Mesothelial cell of epicardium (in vitro differentiated cells): ENCODE data around the gene LATS2. TPM values are rescaled to one million over a fixed set of nuclear protein-coding genes. Genes with fewer than 3 reads are reported as not detected.
"Not testable (repeated sequence)": the region's sequence is repeated elsewhere in the genome, so short reads cannot be mapped to it uniquely, and the experiment has no call there.

Source experiments
- DNase-seq, 2 experiments: peaks; one replicate each; pipeline ENCODE4 v3.0.0; 2021; ENCODE audit warnings: low spot score in 2 of 2; ENCODE audit not compliant: unreplicated experiment in 2 of 2
- H3K27ac Mint-ChIP-seq: 2 replicates; pipeline ENCODE4 v1.8.0; 2021; ENCODE audit warnings: mixed read lengths
- H3K27me3 Mint-ChIP-seq: 2 replicates; pipeline ENCODE4 v1.8.0; 2021; ENCODE audit warnings: low read depth, mixed read lengths
- H3K36me3 Mint-ChIP-seq: 2 replicates; pipeline ENCODE4 v1.8.0; 2021; ENCODE audit warnings: mixed read lengths
- H3K4me1 Mint-ChIP-seq: 2 replicates; pipeline ENCODE4 v1.8.0; 2021; ENCODE audit warnings: mixed read lengths
- H3K4me3 Mint-ChIP-seq: 2 replicates; pipeline ENCODE4 v1.8.0; 2021; ENCODE audit warnings: mild to moderate bottlenecking, moderate library complexity, mixed read lengths
- H3K9me3 Mint-ChIP-seq: 2 replicates; pipeline ENCODE4 v1.8.0; 2021; ENCODE audit warnings: mixed read lengths
- total RNA-seq: library from RNA; stranded (reverse); gene quantifications from 3 replicates; pipeline ENCODE4 v1.2.1, GENCODE V29; 2021
- TF ChIP-seq, protein P1 (sequence below): fragments of 200-600 bp; sonication (generic); IDR thresholded peaks from one replicate; pipeline ENCODE4 v1.5.0; 2021; ENCODE audit warnings: antibody characterized with exemption; ENCODE audit not compliant: unreplicated experiment

The LATS2 gene
- total RNA-seq, 1 donor from 2014 or later: 30.2 TPM

DNA sequence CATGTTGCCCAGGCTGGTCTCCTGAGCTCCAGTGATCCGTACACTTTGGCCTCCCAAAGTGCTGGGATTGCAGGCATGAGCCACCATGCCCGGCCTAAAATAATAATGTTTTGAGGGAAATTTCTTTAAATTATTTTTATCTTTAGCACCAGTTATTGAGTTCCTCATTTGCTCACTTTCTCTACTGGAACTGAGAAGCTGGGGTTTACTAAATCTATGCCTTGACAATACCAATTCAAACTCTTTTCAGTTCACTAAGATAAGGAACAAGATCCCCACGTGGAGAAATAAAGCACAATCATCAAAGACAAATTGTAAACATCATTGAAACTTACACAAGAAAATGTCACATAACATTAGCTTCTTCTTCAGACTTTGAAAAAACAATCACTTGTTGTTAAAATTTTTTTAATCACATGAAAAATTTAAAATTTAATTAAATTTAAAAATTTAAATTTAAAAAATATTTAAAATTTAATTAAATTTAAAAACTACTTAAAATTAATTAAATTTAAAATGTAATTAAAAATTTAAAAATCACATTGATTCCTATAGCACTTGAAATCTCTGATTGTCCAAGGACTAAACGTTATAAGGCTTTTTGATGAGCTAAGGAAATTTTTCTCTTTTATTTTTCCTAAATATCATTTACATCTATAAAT lies 133.7 kb downstream of the LATS2 start:
- TF ChIP-seq, protein P1, sequence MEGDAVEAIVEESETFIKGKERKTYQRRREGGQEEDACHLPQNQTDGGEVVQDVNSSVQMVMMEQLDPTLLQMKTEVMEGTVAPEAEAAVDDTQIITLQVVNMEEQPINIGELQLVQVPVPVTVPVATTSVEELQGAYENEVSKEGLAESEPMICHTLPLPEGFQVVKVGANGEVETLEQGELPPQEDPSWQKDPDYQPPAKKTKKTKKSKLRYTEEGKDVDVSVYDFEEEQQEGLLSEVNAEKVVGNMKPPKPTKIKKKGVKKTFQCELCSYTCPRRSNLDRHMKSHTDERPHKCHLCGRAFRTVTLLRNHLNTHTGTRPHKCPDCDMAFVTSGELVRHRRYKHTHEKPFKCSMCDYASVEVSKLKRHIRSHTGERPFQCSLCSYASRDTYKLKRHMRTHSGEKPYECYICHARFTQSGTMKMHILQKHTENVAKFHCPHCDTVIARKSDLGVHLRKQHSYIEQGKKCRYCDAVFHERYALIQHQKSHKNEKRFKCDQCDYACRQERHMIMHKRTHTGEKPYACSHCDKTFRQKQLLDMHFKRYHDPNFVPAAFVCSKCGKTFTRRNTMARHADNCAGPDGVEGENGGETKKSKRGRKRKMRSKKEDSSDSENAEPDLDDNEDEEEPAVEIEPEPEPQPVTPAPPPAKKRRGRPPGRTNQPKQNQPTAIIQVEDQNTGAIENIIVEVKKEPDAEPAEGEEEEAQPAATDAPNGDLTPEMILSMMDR: no peak
- no peak for DNase-seq
- no peaks in the 10 kb centered on the region for H3K36me3 Mint-ChIP-seq
- H3K27me3 Mint-ChIP-seq: no peaks in the 10 kb centered on the region
- H3K9me3 Mint-ChIP-seq: no peaks in the 10 kb centered on the region
- no peak overlapping the region for H3K27ac Mint-ChIP-seq
- peaks cover 2% of the 10 kb centered on the region for H3K4me1 Mint-ChIP-seq
- no peak overlapping the region for H3K4me3 Mint-ChIP-seq

DNA sequence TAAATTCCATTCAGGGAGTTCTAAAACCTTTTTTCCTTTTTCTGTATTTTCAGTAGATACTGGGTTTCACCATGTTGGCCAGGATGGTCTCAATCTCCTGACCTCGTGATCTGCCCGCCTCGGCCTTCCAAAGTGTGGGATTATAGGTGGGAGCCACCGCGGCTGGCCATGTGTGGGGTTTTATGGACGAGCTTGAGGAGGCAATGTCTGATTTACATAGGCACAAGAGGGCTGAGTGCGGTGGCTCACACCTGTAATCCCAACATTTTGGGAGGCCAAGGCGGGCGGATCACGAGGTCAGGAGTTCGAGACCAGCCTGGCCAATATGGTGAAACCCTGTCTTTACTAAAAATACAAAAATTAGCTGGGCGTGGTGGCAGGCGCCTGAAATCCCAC lies 136.0 kb downstream of the LATS2 start:
- H3K4me3 Mint-ChIP-seq, H3K36me3 Mint-ChIP-seq, DNase-seq, H3K9me3 Mint-ChIP-seq, H3K4me1 Mint-ChIP-seq, H3K27ac Mint-ChIP-seq, H3K27me3 Mint-ChIP-seq: not testable (repeated sequence)

DNA sequence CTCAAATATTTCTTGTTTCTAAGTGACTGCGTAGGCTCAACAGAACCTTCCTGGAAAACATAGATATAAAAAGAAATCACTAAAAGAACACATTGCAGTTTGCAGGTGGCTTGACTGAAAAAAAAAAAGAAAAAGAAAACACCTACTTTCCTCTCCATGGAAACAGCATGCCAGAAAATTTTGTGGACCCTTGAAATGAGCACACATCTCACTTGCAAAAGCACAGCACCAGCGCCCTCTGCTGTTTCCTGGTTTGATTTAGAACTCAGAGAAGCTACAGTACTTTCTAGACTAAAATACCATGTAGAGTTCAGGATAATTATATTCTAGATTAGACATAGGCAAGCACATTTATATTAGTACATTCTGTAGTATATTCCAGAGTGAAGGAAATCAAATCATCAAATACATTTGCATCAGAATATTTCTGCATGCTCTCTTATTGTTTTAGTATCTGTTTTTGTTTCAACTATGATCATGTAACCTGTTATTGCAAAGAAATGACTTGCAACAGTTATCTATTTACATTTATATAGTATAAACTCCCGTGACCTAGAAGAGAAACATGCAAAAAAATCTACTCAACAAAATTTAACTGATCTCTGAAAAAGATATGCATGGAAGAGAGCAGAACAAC lies 136.5 kb downstream of the LATS2 start:
- Mint-ChIP-seq H3K9me3 (no peaks in the 10 kb centered on the region), H3K4me1 (peaks cover 2% of the 10 kb centered on the region)
- DNase-seq: peak; percentile 71 to 82

DNA sequence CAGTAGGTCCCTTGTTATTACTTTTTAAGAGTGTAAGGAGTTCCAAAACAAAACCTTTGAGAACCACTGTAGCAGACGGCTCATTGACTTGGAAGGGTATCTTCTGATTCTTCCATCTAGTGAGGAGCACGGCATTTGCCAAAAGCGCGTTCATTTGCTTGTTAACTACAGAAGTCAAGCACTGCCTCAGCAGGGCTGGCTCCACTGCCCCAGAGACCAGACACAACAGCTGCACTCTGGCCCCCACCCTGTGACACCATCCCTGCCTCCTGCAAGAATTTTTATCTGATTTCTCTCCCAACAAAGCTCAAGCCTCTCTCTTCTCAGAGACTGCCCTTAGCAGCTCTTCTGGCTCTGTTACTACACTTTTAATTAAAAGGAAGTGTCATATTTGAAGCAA lies 138.1 kb downstream of the LATS2 start:
- Mint-ChIP-seq H3K27me3 (no peaks in the 10 kb centered on the region), H3K4me1 (peaks cover 2% of the 10 kb centered on the region), H3K27ac (no peak overlapping the region), H3K9me3 (no peaks in the 10 kb centered on the region), H3K4me3 (no peak overlapping the region), H3K36me3 (no peaks in the 10 kb centered on the region)
- no peak for DNase-seq
- TF ChIP-seq, protein P1: no peak

More for the DNA sequence above, 136.5 kb downstream of the LATS2 start:
- Mint-ChIP-seq H3K36me3 (no peaks in the 10 kb centered on the region), H3K4me3 (no peak overlapping the region), H3K27ac (no peak overlapping the region), H3K27me3 (no peaks in the 10 kb centered on the region)
- TF ChIP-seq, protein P1: peak; percentile 73

Other genes starting within 250 kb of the LATS2 start
- 21.6 to 24.7 TPM (median 22.7 TPM) in 3 replicates for gene XPO4, start 158.8 kb downstream of the LATS2 start, total RNA-seq
- gene SAP18, start 78.5 kb upstream of the LATS2 start, total RNA-seq: 166 to 188 TPM (median 181 TPM) in 3 replicates
- gene SKA3, start 115.0 kb upstream of the LATS2 start, total RNA-seq: 8.8 to 13.7 TPM (median 9.3 TPM) in 3 replicates
- gene MRPL57, start 115.1 kb upstream of the LATS2 start, total RNA-seq: 15.6 to 17.1 TPM (median 16.8 TPM) in 3 replicates